ENCODE measurements around the gene KRT1. TPM values are rescaled to one million over a fixed set of nuclear protein-coding genes. Genes with fewer than 3 reads are reported as not detected.

The KRT1 gene
- total and polyA plus RNA-seq, 10 of the 15 experiments (the other 5 are each of a cell fraction or from before 2014, with no cell fraction given) = not detected

- Histone ChIP-seq H3K36me3 (ENCODE audit: control insufficient read depth in 2 of 2, insufficient read depth in 2 of 2, low read length in 1 of 2) (no peaks in the 10 kb centered on the region), H4K20me1 (ENCODE audit: control insufficient read depth, insufficient read depth) (no peaks in the 10 kb centered on the region), H3K27me3 (replicated peaks in 1 of 2; ENCODE audit: control insufficient read depth in 2 of 2, insufficient read depth in 2 of 2, low read length in 1 of 2) (peaks cover 5 to 6% of the 10 kb centered on the region in 2 experiments; a peak in 3 of 4 replicates), H3K4me2 (ENCODE audit: control insufficient read depth, insufficient read depth) (no peak overlapping the region), H2AFZ (ENCODE audit: control insufficient read depth, low read depth, low read length) (no peak overlapping the region), H3K79me2 (ENCODE audit: control insufficient read depth, insufficient read depth, low read length) (no peaks in the 10 kb centered on the region), H3K27ac (ENCODE audit: control insufficient read depth, insufficient read depth) (no peak overlapping the region), H3K4me1 (ENCODE audit: control insufficient read depth, insufficient read depth, low read length) (no peaks in the 10 kb centered on the region), H3K9me3 (replicated peaks; ENCODE audit: control insufficient read depth, insufficient read depth, low read length) (no peaks in the 10 kb centered on the region), H3K4me3 (no peak overlapping the region), H3K9ac (ENCODE audit: control insufficient read depth, insufficient read depth, low read length) (no peak overlapping the region)
- no peak for FAIRE-seq
- in situ Hi-C loops (cut with MboI) (no loop called here), intact Hi-C loops (cut with micrococcal nuclease; ENCODE audit: unreplicated experiment) (no loop called here)
- no peak for DNase-seq (ENCODE audit: low read depth, low spot score)
- ATAC-seq = no peak
- no TSS peak for BruUV-seq (replicated peaks)
- POLR2A ChIA-PET = no interaction called here
- RAD21 ChIA-PET (ENCODE audit: unreplicated experiment) = no interaction called here
- 60% methylated on average over 6 of the region's 6 CpGs for WGBS (ENCODE audit: insufficient coverage, insufficient replicate concordance, low lambda C conversion rate, missing lambda C conversion rate)
- TF ChIP-seq NFIC (IDR thresholded peaks at IDR 0.05; ENCODE audit: low read depth, low read length) = no peak
- no peak for TF ChIP-seq E2F4 (IDR thresholded peaks at IDR 0.05; ENCODE audit: low read depth, low read length)
- no peak for TF ChIP-seq BMI1 (IDR thresholded peaks at IDR 0.05; ENCODE audit: borderline replicate concordance)
- no peak for TF ChIP-seq HCFC1 (IDR thresholded peaks at IDR 0.05; ENCODE audit: low read length)
- TF ChIP-seq ETV6 (conservative IDR thresholded peaks at IDR 0.05 in 1 of 2, IDR thresholded peaks at IDR 0.05 in 1 of 2; ENCODE audit: borderline replicate concordance in 1 of 2, low read depth in 1 of 2) = no peak
- SMC1A ChIA-PET (ENCODE audit: uncharacterized antibody, unreplicated experiment) = no interaction called here
- CTCF ChIA-PET = interaction anchor here (0.7 to 1.0 kb wide), 2 partner anchors 23 to 188 kb away, joined by 3 read pairs; no protein-coding TSS in a partner anchor
Measured at GRCh38 chr12:52694151-52694550, 13.9 kb upstream of the KRT1 start.

- DNase-seq (ENCODE audit: low read depth, low spot score) (no peak), FAIRE-seq (no peak), ATAC-seq (no peak)
- Histone ChIP-seq H3K9ac (ENCODE audit: control insufficient read depth, insufficient read depth, low read length) (no peak overlapping the region), H3K27ac (ENCODE audit: control insufficient read depth, insufficient read depth) (no peak overlapping the region), H3K4me3 (no peak overlapping the region), H3K27me3 (replicated peaks in 1 of 2; ENCODE audit: control insufficient read depth in 2 of 2, insufficient read depth in 2 of 2, low read length in 1 of 2) (peaks cover 5 to 6% of the 10 kb centered on the region in 2 experiments; a peak in 3 of 4 replicates), H2AFZ (ENCODE audit: control insufficient read depth, low read depth, low read length) (no peak overlapping the region), H3K36me3 (ENCODE audit: control insufficient read depth in 2 of 2, insufficient read depth in 2 of 2, low read length in 1 of 2) (no peaks in the 10 kb centered on the region), H4K20me1 (ENCODE audit: control insufficient read depth, insufficient read depth) (no peaks in the 10 kb centered on the region), H3K4me1 (ENCODE audit: control insufficient read depth, insufficient read depth, low read length) (no peaks in the 10 kb centered on the region), H3K9me3 (replicated peaks; ENCODE audit: control insufficient read depth, insufficient read depth, low read length) (no peaks in the 10 kb centered on the region), H3K4me2 (ENCODE audit: control insufficient read depth, insufficient read depth) (no peak overlapping the region), H3K79me2 (ENCODE audit: control insufficient read depth, insufficient read depth, low read length) (no peaks in the 10 kb centered on the region)
- intact Hi-C loops (cut with micrococcal nuclease; ENCODE audit: unreplicated experiment) = no loop called here
- ChIA-PET CTCF (interaction anchor here (1.0 kb wide), 1 partner anchor 189 kb away, joined by 3 read pairs; no protein-coding TSS in a partner anchor), RAD21 (ENCODE audit: unreplicated experiment) (no interaction called here), POLR2A (interaction anchor here (0.5 kb wide), 1 partner anchor 296 kb away, joined by 4 read pairs; no protein-coding TSS in a partner anchor), SMC1A (ENCODE audit: uncharacterized antibody, unreplicated experiment) (no interaction called here)
- no TSS peak for BruUV-seq (replicated peaks)
- TF ChIP-seq CHD4 (IDR thresholded peaks at IDR 0.05) = no peak
- TF ChIP-seq ZNF384 (IDR thresholded peaks at IDR 0.05; ENCODE audit: borderline replicate concordance, low read depth, low read length) = no peak
- 10% methylated on average over 5 of the region's 5 CpGs for WGBS (ENCODE audit: insufficient coverage, insufficient replicate concordance, low lambda C conversion rate, missing lambda C conversion rate)
- in situ Hi-C loops (cut with MboI) = no loop called here
Measured at GRCh38 chr12:52693261-52693660, 13.1 kb upstream of the KRT1 start.

Measured in GM12878 (cell line).